ENCODE measurements around the gene MAFG. TPM values are rescaled to one million over a fixed set of nuclear protein-coding genes. Genes with fewer than 3 reads are reported as not detected.

The MAFG gene
- total and polyA plus RNA-seq, 9 donors = 8.2 to 18.1 (median 16.6) TPM

- Histone ChIP-seq H3K4me1 (ENCODE audit: control insufficient read depth, insufficient read depth, low read length) (peaks cover 55% of the 10 kb centered on the region), H3K9me3 (replicated peaks; ENCODE audit: control insufficient read depth, low read depth, low read length) (no peaks in the 10 kb centered on the region), H3K27me3 (ENCODE audit: control insufficient read depth, insufficient read depth, low read length) (peaks cover 14% of the 10 kb centered on the region), H3K4me3 (ENCODE audit: low read length) (no peak overlapping the region), H3K36me3 (ENCODE audit: control insufficient read depth, insufficient read depth, low read length) (peaks cover 19% of the 10 kb centered on the region), H3K27ac (ENCODE audit: low read length) (no peak overlapping the region)
- DNase-seq = no peak
- 78% methylated on average over 27 of the region's 31 CpGs for WGBS (ENCODE audit: insufficient coverage)
Observed at GRCh38 chr17:81929253-81930141, 2.0 kb upstream of the MAFG start.

GRCh38 chr17:81928544-81929252, 1.2 kb upstream of the MAFG start:
- WGBS (ENCODE audit: insufficient coverage) = 11% methylated on average over 39 of the region's 44 CpGs
- DNase-seq = no peak
- Histone ChIP-seq H3K9me3 (replicated peaks; ENCODE audit: control insufficient read depth, low read depth, low read length) (no peaks in the 10 kb centered on the region), H3K27me3 (ENCODE audit: control insufficient read depth, insufficient read depth, low read length) (peaks cover 14% of the 10 kb centered on the region), H3K36me3 (ENCODE audit: control insufficient read depth, insufficient read depth, low read length) (peaks cover 11% of the 10 kb centered on the region), H3K4me3 (ENCODE audit: low read length) (peak overlapping the region; percentile 49), H3K4me1 (ENCODE audit: control insufficient read depth, insufficient read depth, low read length) (peaks cover 63% of the 10 kb centered on the region), H3K27ac (ENCODE audit: low read length) (no peak overlapping the region)

- Histone ChIP-seq H3K27me3 (ENCODE audit: control insufficient read depth, insufficient read depth, low read length) (peaks cover 14% of the 10 kb centered on the region), H3K4me1 (ENCODE audit: control insufficient read depth, insufficient read depth, low read length) (peaks cover 74% of the 10 kb centered on the region), H3K27ac (ENCODE audit: low read length) (peak overlapping the region; percentile 42), H3K9me3 (replicated peaks; ENCODE audit: control insufficient read depth, low read depth, low read length) (no peaks in the 10 kb centered on the region), H3K4me3 (ENCODE audit: low read length) (peak overlapping the region; percentile 76), H3K36me3 (ENCODE audit: control insufficient read depth, insufficient read depth, low read length) (peaks cover 6% of the 10 kb centered on the region)
- peak; percentile 53 for DNase-seq
- under 1% methylated on average over 63 of the region's 78 CpGs for WGBS (ENCODE audit: insufficient coverage)
Observed at GRCh38 chr17:81927152-81927652, 333 bp downstream of the MAFG start.

- WGBS (ENCODE audit: insufficient coverage) = 0% methylated on average over 46 of the region's 46 CpGs
- peak; percentile 88 for DNase-seq
- H3K4me3 ChIP-seq (ENCODE audit: low read length) = peak overlapping the region; percentile 76
- H3K9me3 ChIP-seq (replicated peaks; ENCODE audit: control insufficient read depth, low read depth, low read length) = no peaks in the 10 kb centered on the region
- peaks cover 71% of the 10 kb centered on the region for H3K4me1 ChIP-seq (ENCODE audit: control insufficient read depth, insufficient read depth, low read length)
- H3K36me3 ChIP-seq (ENCODE audit: control insufficient read depth, insufficient read depth, low read length) = peaks cover 10% of the 10 kb centered on the region
- H3K27me3 ChIP-seq (ENCODE audit: control insufficient read depth, insufficient read depth, low read length) = peaks cover 14% of the 10 kb centered on the region
- peak overlapping the region; percentile 94 for H3K27ac ChIP-seq (ENCODE audit: low read length)
Observed at GRCh38 chr17:81926451-81927151, 934 bp downstream of the MAFG start.

- no peak for DNase-seq
- peak overlapping the region; percentile 76 for H3K4me3 ChIP-seq (ENCODE audit: low read length)
- peaks cover 65% of the 10 kb centered on the region for H3K4me1 ChIP-seq (ENCODE audit: control insufficient read depth, insufficient read depth, low read length)
Observed at GRCh38 chr17:81925860-81926450, 1.6 kb downstream of the MAFG start.

GRCh38 chr17:81924557-81925532, 2.7 kb downstream of the MAFG start:
- Histone ChIP-seq H3K4me1 (ENCODE audit: control insufficient read depth, insufficient read depth, low read length) (peaks cover 54% of the 10 kb centered on the region), H3K27me3 (ENCODE audit: control insufficient read depth, insufficient read depth, low read length) (peaks cover 14% of the 10 kb centered on the region), H3K4me3 (ENCODE audit: low read length) (no peak overlapping the region), H3K9me3 (replicated peaks; ENCODE audit: control insufficient read depth, low read depth, low read length) (no peaks in the 10 kb centered on the region), H3K27ac (ENCODE audit: low read length) (no peak overlapping the region), H3K36me3 (ENCODE audit: control insufficient read depth, insufficient read depth, low read length) (peaks cover 25% of the 10 kb centered on the region)
- DNase-seq = no peak
- 46% methylated on average over 12 of the region's 21 CpGs for WGBS (ENCODE audit: insufficient coverage)

More at GRCh38 chr17:81925860-81926450, 1.6 kb downstream of the MAFG start:
- Histone ChIP-seq H3K27ac (ENCODE audit: low read length) (peak overlapping the region; percentile 94), H3K36me3 (ENCODE audit: control insufficient read depth, insufficient read depth, low read length) (peaks cover 14% of the 10 kb centered on the region), H3K9me3 (replicated peaks; ENCODE audit: control insufficient read depth, low read depth, low read length) (no peaks in the 10 kb centered on the region), H3K27me3 (ENCODE audit: control insufficient read depth, insufficient read depth, low read length) (peaks cover 14% of the 10 kb centered on the region)
- WGBS (ENCODE audit: insufficient coverage) = 55% methylated on average over 7 of the region's 10 CpGs

- Histone ChIP-seq H3K4me1 (ENCODE audit: control insufficient read depth, insufficient read depth, low read length) (peaks cover 46% of the 10 kb centered on the region), H3K36me3 (ENCODE audit: control insufficient read depth, insufficient read depth, low read length) (peaks cover 36% of the 10 kb centered on the region), H3K4me3 (ENCODE audit: low read length) (peak overlapping the region; percentile 19), H3K9me3 (replicated peaks; ENCODE audit: control insufficient read depth, low read depth, low read length) (no peaks in the 10 kb centered on the region), H3K27me3 (ENCODE audit: control insufficient read depth, insufficient read depth, low read length) (peaks cover 5% of the 10 kb centered on the region), H3K27ac (ENCODE audit: low read length) (peak overlapping the region; percentile 69)
- 14% methylated on average over 24 of the region's 32 CpGs for WGBS (ENCODE audit: insufficient coverage)
- peak; percentile 81 for DNase-seq
Observed at GRCh38 chr17:81923302-81924260, 4.0 kb downstream of the MAFG start.

- WGBS (ENCODE audit: insufficient coverage) = 90% methylated on average over 49 of the region's 58 CpGs
- DNase-seq = no peak
- peaks cover 36% of the 10 kb centered on the region for H3K36me3 ChIP-seq (ENCODE audit: control insufficient read depth, insufficient read depth, low read length)
Observed at GRCh38 chr17:81922566-81923301, 4.8 kb downstream of the MAFG start.

More at GRCh38 chr17:81922566-81923301, 4.8 kb downstream of the MAFG start:
- Histone ChIP-seq H3K9me3 (replicated peaks; ENCODE audit: control insufficient read depth, low read depth, low read length) (no peaks in the 10 kb centered on the region), H3K27ac (ENCODE audit: low read length) (peak overlapping the region; percentile 69), H3K27me3 (ENCODE audit: control insufficient read depth, insufficient read depth, low read length) (no peaks in the 10 kb centered on the region), H3K4me3 (ENCODE audit: low read length) (peak overlapping the region; percentile 19), H3K4me1 (ENCODE audit: control insufficient read depth, insufficient read depth, low read length) (peaks cover 44% of the 10 kb centered on the region)
